Measurements from ENCODE around the gene PHF12.

PHF12 gene

GRCh38 chr17:28954886-28955285, 3.6 kb upstream of the PHF12 start:
- intact Hi-C loops (cut with micrococcal nuclease), result loop anchor here (5.0 kb wide), 1 partner anchor 337 kb away; the partner anchor contains the start of gene NUFIP2
- H3K27ac Mint-ChIP-seq, result no peak overlapping the region

DNA sequence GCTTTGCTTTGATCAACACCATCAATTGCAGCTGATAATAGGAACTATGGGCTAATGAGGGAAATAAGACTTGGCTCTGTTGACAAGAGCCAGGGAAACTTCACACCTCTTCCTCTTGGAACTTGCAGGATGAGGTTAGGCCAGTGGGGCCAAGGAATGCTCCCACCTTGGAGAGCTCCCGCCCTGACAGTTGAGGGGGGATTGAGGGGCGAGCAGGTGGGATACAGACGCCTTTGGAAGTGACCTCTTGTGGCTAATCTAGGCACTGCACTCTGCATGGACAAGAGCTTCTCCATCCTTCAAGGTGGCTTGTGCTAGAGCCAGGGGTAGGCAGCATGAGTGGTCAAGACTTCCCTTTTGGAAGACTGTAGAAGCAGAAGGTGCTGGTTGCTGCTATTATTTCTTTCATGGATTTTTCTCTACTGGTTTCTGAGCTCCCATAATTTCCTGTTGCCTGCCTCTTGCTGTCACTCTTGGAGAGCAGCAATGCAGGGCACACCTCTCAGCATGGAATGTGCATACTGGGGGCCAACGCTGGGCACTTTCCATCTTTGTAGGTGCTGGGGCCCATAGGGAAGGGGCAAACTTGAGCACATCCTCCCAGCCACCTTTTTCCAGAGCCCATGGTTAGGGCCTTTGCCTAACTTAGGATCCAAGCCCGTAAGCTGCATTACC, 2.3 kb upstream of the PHF12 start:
- no peaks in the 10 kb centered on the region for H3K27me3 Mint-ChIP-seq
- H3K4me1 Mint-ChIP-seq (ENCODE audit: low read depth), result peaks cover 5% of the 10 kb centered on the region
- intact Hi-C loops (cut with micrococcal nuclease), result loop anchor here (5.0 kb wide), 1 partner anchor 339 kb away; the partner anchor contains the start of gene NUFIP2
- no peaks in the 10 kb centered on the region for H3K9me3 Mint-ChIP-seq
- H3K4me3 Mint-ChIP-seq, result no peak overlapping the region
- no peak overlapping the region for H3K27ac Mint-ChIP-seq
- H3K36me3 Mint-ChIP-seq (ENCODE audit: low read depth), result peaks cover 23% of the 10 kb centered on the region

More at GRCh38 chr17:28954886-28955285, 3.6 kb upstream of the PHF12 start:
- Mint-ChIP-seq H3K4me3 (no peak overlapping the region), H3K4me1 (ENCODE audit: low read depth) (no peaks in the 10 kb centered on the region), H3K27me3 (no peaks in the 10 kb centered on the region), H3K36me3 (ENCODE audit: low read depth) (peaks cover 10% of the 10 kb centered on the region), H3K9me3 (no peaks in the 10 kb centered on the region)

GRCh38 chr17:28951991-28952975, 965 bp upstream of the PHF12 start:
- Mint-ChIP-seq H3K4me3 (no peak overlapping the region), H3K9me3 (no peaks in the 10 kb centered on the region), H3K36me3 (ENCODE audit: low read depth) (peaks cover 33% of the 10 kb centered on the region), H3K27me3 (no peaks in the 10 kb centered on the region), H3K27ac (no peak overlapping the region), H3K4me1 (ENCODE audit: low read depth) (peaks cover 16% of the 10 kb centered on the region)
- intact Hi-C loops (cut with micrococcal nuclease), result loop anchor here (5.0 kb wide), 1 partner anchor 340 kb away; the partner anchor contains the start of gene NUFIP2

DNA sequence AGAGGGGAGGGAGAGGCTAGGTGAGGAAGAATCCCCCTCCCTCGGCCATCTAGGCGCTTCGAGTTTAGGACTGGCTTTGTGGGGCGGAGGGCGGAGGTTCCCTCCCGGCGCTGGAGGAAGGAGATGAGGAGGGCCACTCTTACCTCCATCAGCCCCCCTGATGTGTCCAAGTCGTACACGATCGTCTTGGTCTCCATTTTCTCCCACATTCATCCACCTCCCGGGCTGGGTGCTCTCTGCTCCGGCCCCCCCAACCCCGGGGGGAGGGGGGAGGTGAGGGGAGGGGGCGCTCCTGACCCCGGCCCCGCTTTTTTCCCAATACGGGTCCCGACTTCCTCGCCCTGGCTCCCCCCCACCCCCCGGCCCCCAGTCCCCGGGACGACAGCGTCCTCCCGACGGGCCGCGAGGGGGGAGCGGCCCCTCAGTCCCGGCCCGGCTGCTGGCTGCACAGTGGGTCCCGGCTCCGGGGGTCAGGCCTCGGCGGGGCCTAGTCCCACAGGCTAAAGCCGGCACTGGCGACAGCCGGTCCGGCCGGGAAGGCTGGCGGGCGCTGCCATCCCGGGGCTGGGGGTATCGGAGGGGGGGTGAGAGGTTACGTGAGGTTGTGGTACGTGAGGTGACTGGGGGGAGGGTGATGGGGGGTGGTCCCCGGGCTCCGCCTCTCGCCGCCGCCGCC, 428 bp downstream of the PHF12 start:
- intact Hi-C loops (cut with micrococcal nuclease), result loop anchor here (5.0 kb wide), 1 partner anchor 341 kb away; the partner anchor contains the start of gene NUFIP2
- Mint-ChIP-seq H3K4me3 (no peak overlapping the region), H3K4me1 (ENCODE audit: low read depth) (peaks cover 24% of the 10 kb centered on the region), H3K27ac (no peak overlapping the region), H3K27me3 (no peaks in the 10 kb centered on the region), H3K36me3 (ENCODE audit: low read depth) (peaks cover 39% of the 10 kb centered on the region), H3K9me3 (no peaks in the 10 kb centered on the region)

- no peaks in the 10 kb centered on the region for H3K9me3 Mint-ChIP-seq
- H3K27ac Mint-ChIP-seq, result no peak overlapping the region
- peaks cover 46% of the 10 kb centered on the region for H3K36me3 Mint-ChIP-seq (ENCODE audit: low read depth)
- peaks cover 31% of the 10 kb centered on the region for H3K4me1 Mint-ChIP-seq (ENCODE audit: low read depth)
- H3K27me3 Mint-ChIP-seq, result no peaks in the 10 kb centered on the region
- no peak overlapping the region for H3K4me3 Mint-ChIP-seq
- intact Hi-C loops (cut with micrococcal nuclease), result loop anchor here (5.0 kb wide), 1 partner anchor 342 kb away; the partner anchor contains the start of gene NUFIP2
Observed at GRCh38 chr17:28950017-28950751, 1.1 kb downstream of the PHF12 start.

GRCh38 chr17:28949185-28950016, 1.9 kb downstream of the PHF12 start:
- intact Hi-C loops (cut with micrococcal nuclease), result loop anchor here (2.0 to 5.0 kb wide), 2 partner anchors 223 to 343 kb away; partner anchors contain the start of genes NUFIP2 and TLCD1
- no peak overlapping the region for H3K4me3 Mint-ChIP-seq
- peaks cover 34% of the 10 kb centered on the region for H3K4me1 Mint-ChIP-seq (ENCODE audit: low read depth)
- H3K36me3 Mint-ChIP-seq (ENCODE audit: low read depth), result peaks cover 53% of the 10 kb centered on the region
- no peaks in the 10 kb centered on the region for H3K27me3 Mint-ChIP-seq
- no peak overlapping the region for H3K27ac Mint-ChIP-seq
- H3K9me3 Mint-ChIP-seq, result no peaks in the 10 kb centered on the region

DNA sequence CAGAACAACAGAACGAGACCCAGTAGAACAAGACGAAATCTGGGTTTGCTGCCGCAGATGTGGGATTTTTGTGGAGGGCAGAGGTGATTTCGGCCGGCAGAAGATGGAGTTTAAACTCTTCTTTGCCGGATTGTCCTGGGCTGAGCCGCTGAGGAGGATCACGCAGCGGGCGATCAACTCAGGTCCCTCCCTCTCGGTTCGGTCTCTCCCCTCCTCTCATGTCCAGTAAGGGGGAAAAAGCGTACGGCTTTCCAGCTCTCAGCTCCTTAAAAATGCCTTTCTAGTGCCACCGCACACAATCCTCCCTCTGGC, 2.5 kb downstream of the PHF12 start:
- intact Hi-C loops (cut with micrococcal nuclease), result loop anchor here (2.0 kb wide), 1 partner anchor 222 kb away; the partner anchor contains the start of gene TLCD1
- Mint-ChIP-seq H3K36me3 (ENCODE audit: low read depth) (peaks cover 58% of the 10 kb centered on the region), H3K27me3 (no peaks in the 10 kb centered on the region), H3K9me3 (no peaks in the 10 kb centered on the region), H3K4me1 (ENCODE audit: low read depth) (peaks cover 37% of the 10 kb centered on the region), H3K27ac (no peak overlapping the region), H3K4me3 (no peak overlapping the region)

GRCh38 chr17:28948342-28948741, 3.0 kb downstream of the PHF12 start:
- Mint-ChIP-seq H3K36me3 (ENCODE audit: low read depth) (peaks cover 63% of the 10 kb centered on the region), H3K4me1 (ENCODE audit: low read depth) (peaks cover 37% of the 10 kb centered on the region), H3K4me3 (no peak overlapping the region), H3K9me3 (no peaks in the 10 kb centered on the region), H3K27ac (no peak overlapping the region), H3K27me3 (no peaks in the 10 kb centered on the region)
- intact Hi-C loops (cut with micrococcal nuclease), result loop anchor here (2.0 kb wide), 1 partner anchor 222 kb away; the partner anchor contains the start of gene TLCD1

- intact Hi-C loops (cut with micrococcal nuclease), result loop anchor here (2.0 kb wide), 1 partner anchor 221 kb away; the partner anchor contains the start of gene TLCD1
- Mint-ChIP-seq H3K27me3 (no peaks in the 10 kb centered on the region), H3K4me1 (ENCODE audit: low read depth) (peaks cover 37% of the 10 kb centered on the region), H3K36me3 (ENCODE audit: low read depth) (peaks cover 70% of the 10 kb centered on the region), H3K4me3 (peak overlapping the region; percentile 4), H3K27ac (no peak overlapping the region), H3K9me3 (no peaks in the 10 kb centered on the region)
Observed at GRCh38 chr17:28947639-28948038, 3.7 kb downstream of the PHF12 start.

DNA sequence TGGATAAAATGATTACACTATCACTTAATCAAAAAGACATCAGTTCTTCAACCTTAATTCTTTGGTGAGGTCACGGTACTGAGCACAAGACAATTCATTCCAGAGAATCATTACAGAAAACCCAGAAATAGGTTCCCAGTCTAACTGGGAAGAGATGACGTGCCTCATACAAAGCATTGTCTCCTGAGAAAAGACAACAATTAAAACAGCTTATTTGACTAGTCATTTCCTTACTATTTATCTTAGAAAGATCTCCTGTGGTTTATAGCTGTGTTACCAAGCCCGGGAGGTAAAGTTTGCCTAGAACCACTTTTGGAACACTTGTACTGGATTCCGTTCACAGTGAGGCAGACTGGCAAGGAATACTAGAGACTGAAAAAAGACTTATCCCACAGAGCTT, 5.1 kb downstream of the PHF12 start:
- peaks cover 80% of the 10 kb centered on the region for H3K36me3 Mint-ChIP-seq (ENCODE audit: low read depth)
- intact Hi-C loops (cut with micrococcal nuclease), result no loop called here

GRCh38 chr17:28944862-28945741, 6.2 kb downstream of the PHF12 start:
- peaks cover 53% of the 10 kb centered on the region for H3K4me1 Mint-ChIP-seq (ENCODE audit: low read depth)
- no peaks in the 10 kb centered on the region for H3K9me3 Mint-ChIP-seq
- intact Hi-C loops (cut with micrococcal nuclease), result no loop called here
- H3K36me3 Mint-ChIP-seq (ENCODE audit: low read depth), result peaks cover 75% of the 10 kb centered on the region
- no peak overlapping the region for H3K27ac Mint-ChIP-seq
- H3K27me3 Mint-ChIP-seq, result no peaks in the 10 kb centered on the region
- H3K4me3 Mint-ChIP-seq, result no peak overlapping the region

More for the DNA sequence above, 5.1 kb downstream of the PHF12 start:
- Mint-ChIP-seq H3K9me3 (no peaks in the 10 kb centered on the region), H3K27ac (no peak overlapping the region), H3K4me3 (no peak overlapping the region), H3K4me1 (ENCODE audit: low read depth) (peaks cover 47% of the 10 kb centered on the region), H3K27me3 (no peaks in the 10 kb centered on the region)

- Mint-ChIP-seq H3K27me3 (no peaks in the 10 kb centered on the region), H3K9me3 (no peaks in the 10 kb centered on the region), H3K36me3 (ENCODE audit: low read depth) (peaks cover 75% of the 10 kb centered on the region), H3K4me3 (no peak overlapping the region), H3K4me1 (ENCODE audit: low read depth) (peaks cover 60% of the 10 kb centered on the region), H3K27ac (no peak overlapping the region)
- intact Hi-C loops (cut with micrococcal nuclease), result no loop called here
Observed at GRCh38 chr17:28944343-28944742, 7.0 kb downstream of the PHF12 start.

Measured in dendritic cell treated with granulocyte-macrophage colony-stimulating factor and Interleukin-4, amounts not matched to agents 40 ng/mL and 50 ng/mL, for 4 days (primary cell).